Measurements from ENCODE around the gene DPP7.

DPP7 gene

DNA sequence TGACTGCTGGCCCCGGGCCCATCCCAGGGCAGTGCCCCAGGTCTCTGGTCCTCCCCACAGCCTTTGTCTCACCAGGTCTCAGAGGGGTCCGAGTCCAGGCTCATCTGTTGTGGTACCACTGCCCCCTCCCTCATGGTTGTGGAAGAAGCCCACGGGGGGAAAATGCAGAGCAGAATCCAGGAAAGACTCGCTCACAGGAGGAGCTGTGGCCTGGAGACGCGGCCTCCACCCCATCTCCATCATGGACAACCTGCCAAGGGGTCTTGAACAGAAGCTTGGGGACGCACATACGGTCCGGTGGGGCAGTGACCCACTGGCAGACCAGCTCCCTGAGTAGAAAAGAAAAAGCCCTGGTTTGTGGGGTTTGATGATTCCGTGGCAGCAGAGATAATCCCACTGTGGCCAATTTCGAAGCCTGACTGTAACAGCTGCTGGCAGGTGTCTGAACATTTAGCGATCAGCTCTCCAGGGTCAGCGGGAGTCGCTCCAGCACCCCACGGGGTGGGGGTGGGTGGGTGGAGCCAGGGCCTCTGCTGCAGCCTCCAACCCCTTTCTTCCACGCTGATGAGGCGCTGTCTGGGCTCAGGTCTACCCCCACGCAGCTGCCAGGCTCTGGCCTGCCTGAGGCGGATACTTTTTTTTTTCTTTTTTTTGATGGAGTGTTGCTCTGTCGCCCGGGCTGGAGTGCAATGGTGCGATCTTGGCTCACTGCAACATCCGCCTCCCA lies 22.5 kb upstream of the DPP7 start:
- TF ChIP-seq YY1 (IDR thresholded peaks at IDR 0.05; ENCODE audit: low read depth) (no peak), TCF12 (IDR thresholded peaks at IDR 0.05; ENCODE audit: low read depth) (no peak), CREB1 (IDR thresholded peaks at IDR 0.05; ENCODE audit: low read depth) (no peak), FOXM1 (IDR thresholded peaks at IDR 0.05; ENCODE audit: borderline replicate concordance, low read depth) (no peak), REST (IDR thresholded peaks at IDR 0.05; ENCODE audit: low read depth) (no peak), RAD21 (IDR thresholded peaks at IDR 0.05; ENCODE audit: low read depth) (no peak), EP300 (IDR thresholded peaks at IDR 0.05; ENCODE audit: borderline replicate concordance) (no peak), TEAD4 (IDR thresholded peaks at IDR 0.05) (no peak), NFIC (IDR thresholded peaks at IDR 0.05) (no peak), USF1 (IDR thresholded peaks at IDR 0.05) (no peak), ZBTB7A (IDR thresholded peaks at IDR 0.05; ENCODE audit: low read depth) (no peak), TAF1 (IDR thresholded peaks at IDR 0.05; ENCODE audit: low read depth) (no peak), CEBPB (IDR thresholded peaks at IDR 0.05) (no peak), EGR1 (IDR thresholded peaks at IDR 0.05) (no peak)
- TF ChIP-seq, protein P1, sequence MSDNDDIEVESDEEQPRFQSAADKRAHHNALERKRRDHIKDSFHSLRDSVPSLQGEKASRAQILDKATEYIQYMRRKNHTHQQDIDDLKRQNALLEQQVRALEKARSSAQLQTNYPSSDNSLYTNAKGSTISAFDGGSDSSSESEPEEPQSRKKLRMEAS (IDR thresholded peaks at IDR 0.05), result no peak

DNA sequence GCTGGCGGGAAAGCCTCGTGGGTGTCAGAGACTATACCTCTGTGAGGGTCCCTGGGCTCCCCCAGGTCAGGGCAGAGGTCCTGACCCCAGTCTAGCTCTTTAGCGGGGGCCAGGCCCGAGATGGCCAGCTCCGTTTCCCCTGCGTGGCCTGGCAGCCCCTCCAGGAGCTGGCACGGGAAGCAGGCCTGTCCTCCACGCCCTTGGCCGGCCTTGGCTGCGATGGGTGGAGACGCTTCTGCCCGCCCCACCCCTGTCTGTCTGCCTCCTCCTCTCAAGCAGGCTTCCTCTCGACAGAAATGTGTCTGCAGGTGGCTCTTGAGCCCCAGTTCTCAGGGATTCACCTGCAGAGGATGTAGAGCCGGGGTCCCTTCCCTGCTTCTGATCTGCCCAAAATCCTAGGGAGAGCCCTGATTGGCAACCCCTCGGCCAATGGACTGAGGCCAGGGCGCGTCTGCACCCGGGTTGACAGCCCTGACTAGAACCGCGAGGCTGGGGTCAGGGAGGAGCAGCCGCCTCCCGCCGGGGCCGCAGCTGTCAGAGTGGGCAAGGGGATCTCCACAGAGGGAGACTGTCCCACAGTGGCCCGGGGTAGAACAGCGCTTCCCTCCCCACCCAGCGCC lies 21.8 kb upstream of the DPP7 start:
- TF ChIP-seq REST (IDR thresholded peaks at IDR 0.05; ENCODE audit: low read depth) (no peak), USF1 (IDR thresholded peaks at IDR 0.05) (no peak), YY1 (IDR thresholded peaks at IDR 0.05; ENCODE audit: low read depth) (no peak), FOXM1 (IDR thresholded peaks at IDR 0.05; ENCODE audit: borderline replicate concordance, low read depth) (no peak), NFIC (IDR thresholded peaks at IDR 0.05) (no peak)
- TF ChIP-seq, protein P1 (IDR thresholded peaks at IDR 0.05), result no peak

- no peak for TF ChIP-seq ZBTB7A (IDR thresholded peaks at IDR 0.05; ENCODE audit: low read depth)
- no peak for TF ChIP-seq EGR1 (IDR thresholded peaks at IDR 0.05)
- TF ChIP-seq EP300 (IDR thresholded peaks at IDR 0.05; ENCODE audit: borderline replicate concordance), result no peak
- no peak for TF ChIP-seq CREB1 (IDR thresholded peaks at IDR 0.05; ENCODE audit: low read depth)
- TF ChIP-seq NFIC (IDR thresholded peaks at IDR 0.05), result no peak
- no peak for TF ChIP-seq TAF1 (IDR thresholded peaks at IDR 0.05; ENCODE audit: low read depth)
- TF ChIP-seq, protein P1 (IDR thresholded peaks at IDR 0.05), result no peak
- TF ChIP-seq FOXM1 (IDR thresholded peaks at IDR 0.05; ENCODE audit: borderline replicate concordance, low read depth), result no peak
- TF ChIP-seq RAD21 (IDR thresholded peaks at IDR 0.05; ENCODE audit: low read depth), result no peak
- TF ChIP-seq TEAD4 (IDR thresholded peaks at IDR 0.05), result no peak
- TF ChIP-seq REST (IDR thresholded peaks at IDR 0.05; ENCODE audit: low read depth), result no peak
- TF ChIP-seq TCF12 (IDR thresholded peaks at IDR 0.05; ENCODE audit: low read depth), result no peak
- no peak for TF ChIP-seq YY1 (IDR thresholded peaks at IDR 0.05; ENCODE audit: low read depth)
- no peak for TF ChIP-seq CEBPB (IDR thresholded peaks at IDR 0.05)
- no peak for TF ChIP-seq USF1 (IDR thresholded peaks at IDR 0.05)
These were observed 19.7 kb upstream of the DPP7 start for GRCh38 chr9:137134191-137134590.
